Measurements from ENCODE around the gene NSF. TPM values are rescaled to one million over a fixed set of nuclear protein-coding genes. Genes with fewer than 3 reads are reported as not detected.
"Not testable (repeated sequence)": the region's sequence is repeated elsewhere in the genome, so short reads cannot be mapped to it uniquely, and the experiment has no call there.

The NSF gene
- total RNA-seq, 1 experiment from 2014 or later = 22.2 TPM

DNA sequence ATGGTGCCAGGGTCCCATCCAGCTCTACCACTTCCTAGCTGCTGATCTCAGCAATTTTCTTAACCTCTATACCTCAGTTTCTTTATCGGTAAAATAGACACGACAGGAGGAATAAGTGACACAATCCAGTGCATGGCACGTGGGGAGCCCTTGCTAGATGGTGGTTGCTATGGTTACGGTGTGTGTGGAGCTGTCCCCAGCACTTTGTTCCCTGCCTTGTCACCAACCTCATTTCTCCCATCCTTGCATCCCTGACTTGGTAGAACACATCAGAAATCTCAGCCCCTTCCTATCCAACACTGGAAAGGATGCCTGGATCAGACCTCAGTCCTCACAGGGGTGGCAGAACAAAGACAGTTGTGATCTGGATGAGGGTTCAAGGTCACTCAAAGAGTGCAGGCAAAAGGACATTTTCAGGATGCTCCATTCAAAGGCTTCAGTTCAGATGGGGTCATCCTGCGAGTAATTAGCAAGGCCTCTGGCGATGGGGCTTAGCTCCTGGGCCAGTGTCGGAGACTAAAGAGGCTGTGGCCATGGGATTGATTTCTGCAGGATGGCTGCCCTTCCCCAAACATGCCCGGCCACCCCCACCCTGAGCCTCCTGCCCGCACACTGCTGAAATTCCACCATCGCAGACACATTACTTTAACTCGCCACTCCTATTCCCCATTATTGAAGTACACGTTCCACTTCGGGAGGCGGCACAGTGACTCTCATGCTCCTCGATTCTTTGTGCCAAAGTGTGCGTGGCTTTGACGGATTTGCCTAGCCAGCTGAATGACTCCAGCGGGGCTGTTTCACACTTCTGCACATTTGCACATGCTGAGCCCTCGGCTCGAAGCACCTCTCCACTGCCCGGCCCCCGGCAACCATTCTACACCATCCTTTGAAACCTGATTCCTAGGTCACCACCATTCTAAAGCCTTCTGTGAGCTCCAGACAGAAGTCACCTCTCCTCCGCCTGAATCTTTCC lies 187.8 kb downstream of the NSF start:
- peaks cover 17% of the 10 kb centered on the region; the same call in 1 of the 2 replicates for H3K27me3 ChIP-seq (ENCODE audit: control insufficient read depth, insufficient read depth, low read length)
- H3K4me3 ChIP-seq (ENCODE audit: insufficient read depth, low read depth, low read length) = no peak overlapping the region
- DNase-seq = peak; percentile 57

DNA sequence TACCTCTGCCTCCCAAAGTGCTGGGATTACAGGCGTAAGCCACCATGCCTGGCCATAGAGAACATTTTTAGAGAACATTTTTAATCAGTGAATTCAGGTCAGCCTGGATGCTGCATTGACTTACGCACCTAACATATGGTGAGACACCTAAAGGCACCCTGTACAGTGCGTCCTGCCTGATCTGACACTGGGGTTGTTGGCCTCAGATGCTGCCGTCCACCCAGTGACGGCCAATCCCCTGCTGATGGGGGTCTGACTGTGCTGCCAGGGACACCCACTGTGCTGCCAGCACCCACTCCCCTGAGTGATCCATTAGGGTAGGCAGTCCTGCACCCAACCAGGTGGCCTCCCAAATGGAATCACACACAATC lies 189.5 kb downstream of the NSF start:
- peak; percentile 28 for DNase-seq
- Histone ChIP-seq H3K4me3 (ENCODE audit: insufficient read depth, low read depth, low read length) (no peak overlapping the region), H3K27me3 (ENCODE audit: control insufficient read depth, insufficient read depth, low read length) (peaks cover 5% of the 10 kb centered on the region; the same call in 1 of the 2 replicates), H3K36me3 (replicated peaks; ENCODE audit: control insufficient read depth, insufficient read depth, low read length) (no peaks in the 10 kb centered on the region)

More for the DNA sequence above, 187.8 kb downstream of the NSF start:
- no peaks in the 10 kb centered on the region for H3K36me3 ChIP-seq (replicated peaks; ENCODE audit: control insufficient read depth, insufficient read depth, low read length)

DNA sequence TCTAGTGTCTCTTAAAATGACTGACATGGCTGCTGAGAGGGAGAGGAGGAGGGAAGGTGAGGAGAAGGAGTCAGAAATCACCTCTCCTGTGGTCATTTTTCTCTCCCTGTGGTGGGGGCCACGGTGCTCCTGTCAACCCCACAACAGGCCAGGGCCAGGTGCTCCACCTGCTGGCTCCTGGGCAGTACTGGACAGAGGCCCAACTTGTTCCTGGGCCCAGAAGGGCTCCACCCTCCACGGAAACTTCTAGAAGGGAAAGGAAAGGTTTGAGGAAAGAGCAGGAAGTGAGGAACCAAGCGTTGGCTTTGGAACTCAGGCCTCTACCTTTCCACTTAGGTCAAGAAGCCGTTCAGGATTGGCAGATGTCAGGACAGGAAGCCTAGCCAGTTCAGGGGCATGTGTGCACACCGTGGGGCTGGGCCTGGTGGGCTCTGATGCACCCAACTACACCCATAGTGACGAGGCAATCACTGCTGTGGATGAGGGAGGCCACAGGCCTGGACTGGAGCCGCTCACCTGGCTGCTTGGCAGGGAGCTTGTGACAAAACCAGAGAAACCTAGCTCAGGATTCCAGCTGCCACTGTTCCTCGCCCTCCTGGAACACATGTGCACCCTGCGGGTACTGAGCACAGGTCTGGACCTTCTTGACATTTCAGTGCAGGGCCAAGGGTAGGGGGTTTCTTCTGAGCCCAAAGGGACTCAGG lies 191.9 kb downstream of the NSF start:
- Histone ChIP-seq H3K27me3 (ENCODE audit: control insufficient read depth, insufficient read depth, low read length) (no peaks in the 10 kb centered on the region; the same call in 1 of the 2 replicates), H3K36me3 (replicated peaks; ENCODE audit: control insufficient read depth, insufficient read depth, low read length) (no peaks in the 10 kb centered on the region), H3K4me3 (ENCODE audit: insufficient read depth, low read depth, low read length) (no peak overlapping the region)
- peak; percentile 91 for DNase-seq

DNA sequence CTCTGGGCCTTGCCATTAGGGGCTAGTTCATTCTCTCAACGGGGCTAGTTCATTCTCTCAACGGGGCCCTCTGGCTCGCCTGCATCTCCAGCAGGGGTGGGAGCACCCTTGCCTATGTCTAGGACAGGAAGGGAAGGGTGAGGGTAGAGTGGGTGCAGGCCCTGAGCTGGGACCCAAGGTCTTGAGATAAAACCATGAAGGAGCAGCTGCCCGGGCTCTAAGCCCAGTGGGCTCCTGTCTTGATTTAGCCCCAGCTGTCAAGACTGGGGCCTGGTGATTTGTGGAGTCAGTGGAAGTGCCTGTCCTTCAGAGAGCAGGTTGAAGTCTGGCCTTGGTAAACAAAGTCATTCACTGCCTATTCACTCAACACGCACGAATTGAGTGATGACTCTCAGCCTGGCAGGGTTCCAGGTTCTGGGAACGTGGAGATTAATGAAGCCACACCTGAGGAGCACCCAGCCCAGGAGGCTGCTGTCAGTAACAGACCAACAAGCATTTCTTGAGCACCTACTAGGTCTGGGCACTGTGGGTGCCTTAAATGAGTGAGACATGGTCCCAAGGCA lies 192.6 kb downstream of the NSF start:
- no peak overlapping the region for H3K4me3 ChIP-seq (ENCODE audit: insufficient read depth, low read depth, low read length)
- no peaks in the 10 kb centered on the region for H3K36me3 ChIP-seq (replicated peaks; ENCODE audit: control insufficient read depth, insufficient read depth, low read length)
- no peaks in the 10 kb centered on the region; the same call in 1 of the 2 replicates for H3K27me3 ChIP-seq (ENCODE audit: control insufficient read depth, insufficient read depth, low read length)
- DNase-seq = no peak

DNA sequence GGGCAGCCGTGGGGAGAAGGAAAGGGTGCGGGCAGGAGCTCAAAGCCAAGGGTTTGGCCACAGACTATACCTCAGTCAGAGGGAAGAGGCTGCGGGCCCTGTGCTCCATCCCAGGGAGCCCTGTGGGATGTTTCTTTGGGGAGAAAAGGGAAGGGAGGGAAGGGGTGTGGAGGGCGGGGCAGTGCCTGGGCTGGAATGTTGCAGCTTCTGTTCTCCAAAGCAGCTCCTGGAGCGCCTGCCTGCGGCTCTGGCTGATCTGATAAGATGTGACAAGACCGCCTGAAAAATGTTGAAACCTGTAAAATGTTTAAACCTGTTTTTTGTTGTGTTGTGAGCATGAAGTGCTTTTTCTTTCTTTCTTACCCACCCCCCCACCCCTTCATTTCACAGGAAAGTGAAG lies 195.2 kb downstream of the NSF start:
- peak; percentile 84 for DNase-seq

DNA sequence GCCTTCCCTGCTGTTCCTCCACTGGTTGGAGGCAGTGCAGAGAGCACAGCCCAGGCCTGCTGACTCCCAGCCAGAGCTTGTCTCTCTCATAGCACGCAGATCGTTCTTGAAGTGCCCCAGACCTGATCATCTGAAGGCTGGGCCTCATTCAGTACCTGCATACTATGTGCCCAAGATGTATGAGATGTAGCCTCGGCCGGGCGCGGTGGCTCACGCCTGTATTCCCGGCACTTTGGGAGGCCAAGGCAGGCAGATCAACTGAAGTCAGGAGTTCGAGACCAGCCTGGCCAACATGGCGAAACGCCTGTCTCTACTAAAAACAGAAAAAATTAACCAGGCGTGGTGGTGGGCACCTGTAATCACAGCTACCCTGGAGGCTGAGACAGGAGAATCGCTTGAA lies 197.0 kb downstream of the NSF start:
- no peaks in the 10 kb centered on the region for H3K36me3 ChIP-seq (replicated peaks; ENCODE audit: control insufficient read depth, insufficient read depth, low read length)
- no peaks in the 10 kb centered on the region; the same call in 1 of the 2 replicates for H3K27me3 ChIP-seq (ENCODE audit: control insufficient read depth, insufficient read depth, low read length)
- H3K4me3 ChIP-seq (ENCODE audit: insufficient read depth, low read depth, low read length) = no peak overlapping the region
- no peak for DNase-seq

More for the DNA sequence above, 195.2 kb downstream of the NSF start:
- Histone ChIP-seq H3K4me3 (ENCODE audit: insufficient read depth, low read depth, low read length) (no peak overlapping the region), H3K27me3 (ENCODE audit: control insufficient read depth, insufficient read depth, low read length) (no peaks in the 10 kb centered on the region; the same call in 1 of the 2 replicates), H3K36me3 (replicated peaks; ENCODE audit: control insufficient read depth, insufficient read depth, low read length) (no peaks in the 10 kb centered on the region)

DNA sequence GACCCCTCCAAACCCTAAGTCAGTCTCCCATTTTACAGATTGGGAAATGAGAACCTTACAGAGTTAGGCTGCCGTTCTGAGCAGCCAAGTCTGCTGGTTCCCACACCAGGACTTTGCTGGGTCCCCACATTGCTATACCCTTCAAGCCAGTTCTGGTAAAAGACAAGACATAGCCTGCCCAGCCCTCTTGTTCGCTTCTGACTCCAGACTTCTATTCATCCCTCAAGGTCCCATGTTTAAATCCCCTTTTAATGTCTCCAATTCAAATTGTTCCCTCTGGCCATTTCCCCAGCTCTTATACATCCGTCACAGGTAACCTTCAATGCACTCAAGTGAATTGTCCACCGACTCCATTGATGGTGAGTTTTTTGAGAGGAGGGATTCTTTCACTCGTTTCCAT lies 197.8 kb downstream of the NSF start:
- Histone ChIP-seq H3K36me3 (replicated peaks; ENCODE audit: control insufficient read depth, insufficient read depth, low read length) (no peaks in the 10 kb centered on the region), H3K4me3 (ENCODE audit: insufficient read depth, low read depth, low read length) (no peak overlapping the region), H3K27me3 (ENCODE audit: control insufficient read depth, insufficient read depth, low read length) (no peaks in the 10 kb centered on the region; the same call in 1 of the 2 replicates)
- no peak for DNase-seq

DNA sequence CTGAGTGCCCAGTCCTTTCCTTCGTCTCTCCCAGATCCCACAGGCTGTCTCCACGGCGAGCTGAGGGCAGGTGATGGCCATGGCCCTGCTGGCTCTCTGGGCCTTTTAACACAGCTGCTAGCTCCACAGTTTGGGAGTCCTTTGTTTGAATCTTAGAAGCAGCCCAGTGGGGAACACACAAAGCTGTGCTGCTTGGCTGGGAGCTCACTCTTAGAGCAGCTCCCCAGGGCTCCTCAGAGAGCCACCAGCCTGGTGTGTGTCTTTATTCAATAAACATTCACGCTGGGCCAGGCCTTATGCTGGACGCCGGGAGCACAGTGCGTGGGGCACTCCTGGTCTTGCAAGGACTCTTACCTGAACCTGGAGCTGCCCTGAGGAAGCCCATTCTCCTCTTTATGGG lies 198.3 kb downstream of the NSF start:
- no peak for DNase-seq
- no peak overlapping the region for H3K4me3 ChIP-seq (ENCODE audit: insufficient read depth, low read depth, low read length)

DNA sequence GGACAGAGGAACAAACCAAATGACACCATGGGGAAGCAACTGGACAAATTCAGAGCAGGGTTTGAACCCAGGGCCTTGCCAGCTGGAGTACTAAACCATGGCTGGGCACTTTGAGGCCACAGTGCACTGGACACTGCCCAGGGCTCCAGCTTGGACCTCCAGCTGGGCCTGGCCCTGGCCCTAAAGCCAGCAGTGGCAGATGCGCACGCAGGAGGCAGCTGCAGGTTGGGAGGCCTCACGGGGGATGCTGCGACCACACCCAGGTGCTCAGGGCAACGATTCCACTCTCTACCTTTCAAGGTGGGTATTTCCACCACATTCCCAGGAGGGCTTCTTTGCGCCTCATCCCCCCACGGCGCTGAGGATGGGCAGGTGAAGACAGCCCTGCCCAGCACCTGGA lies 199.1 kb downstream of the NSF start:
- DNase-seq = no peak
- no peaks in the 10 kb centered on the region; the same call in 1 of the 2 replicates for H3K27me3 ChIP-seq (ENCODE audit: control insufficient read depth, insufficient read depth, low read length)

More for the DNA sequence above, 198.3 kb downstream of the NSF start:
- Histone ChIP-seq H3K36me3 (replicated peaks; ENCODE audit: control insufficient read depth, insufficient read depth, low read length) (no peaks in the 10 kb centered on the region), H3K27me3 (ENCODE audit: control insufficient read depth, insufficient read depth, low read length) (no peaks in the 10 kb centered on the region; the same call in 1 of the 2 replicates)

DNA sequence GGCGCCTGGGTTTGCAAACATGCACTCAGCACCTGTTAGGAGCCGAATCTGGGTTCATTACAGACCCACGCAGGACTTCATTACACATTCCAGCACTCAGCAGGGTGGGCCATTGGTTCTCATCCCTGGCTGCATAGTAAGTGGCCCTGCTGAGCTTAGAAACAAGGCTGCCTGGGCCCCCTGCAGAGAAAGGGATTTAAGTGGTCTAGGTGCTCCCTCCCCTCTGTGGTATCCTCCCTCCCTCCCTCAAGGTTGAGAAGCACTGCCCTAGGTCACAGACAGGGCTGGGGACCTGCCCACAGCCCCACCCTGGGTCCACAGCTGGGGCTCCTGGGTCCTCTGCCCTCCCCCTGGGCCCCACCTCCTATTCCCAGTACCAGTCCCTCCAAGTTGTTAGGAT lies 199.7 kb downstream of the NSF start:
- Histone ChIP-seq H3K27me3 (ENCODE audit: control insufficient read depth, insufficient read depth, low read length) (no peaks in the 10 kb centered on the region; the same call in 1 of the 2 replicates), H3K36me3 (replicated peaks; ENCODE audit: control insufficient read depth, insufficient read depth, low read length) (no peaks in the 10 kb centered on the region), H3K4me3 (ENCODE audit: insufficient read depth, low read depth, low read length) (no peak overlapping the region)
- DNase-seq = peak; percentile 69

More for the DNA sequence above, 199.1 kb downstream of the NSF start:
- H3K4me3 ChIP-seq (ENCODE audit: insufficient read depth, low read depth, low read length) = no peak overlapping the region
- H3K36me3 ChIP-seq (replicated peaks; ENCODE audit: control insufficient read depth, insufficient read depth, low read length) = no peaks in the 10 kb centered on the region

DNA sequence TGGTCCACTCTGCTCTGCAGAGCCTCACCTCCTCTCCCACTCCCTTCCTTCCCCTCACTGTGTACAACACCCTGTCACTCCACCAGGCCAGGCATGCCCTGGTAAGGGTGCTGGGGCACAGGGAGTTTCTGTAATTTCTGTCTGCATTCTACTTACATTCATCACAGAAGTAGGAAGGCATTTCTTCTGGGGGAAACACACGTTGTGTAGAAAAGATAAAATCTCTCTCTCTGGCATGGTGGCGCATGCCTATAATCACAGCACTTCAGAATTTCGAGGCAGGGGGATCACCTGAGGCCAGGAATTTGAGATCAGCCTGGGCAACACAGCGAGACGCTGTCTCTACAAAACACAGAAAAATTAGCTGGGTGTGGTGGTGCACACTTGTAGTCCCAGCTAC lies 201.1 kb downstream of the NSF start:
- DNase-seq = no peak
- Histone ChIP-seq H3K27me3 (ENCODE audit: control insufficient read depth, insufficient read depth, low read length) (no peaks in the 10 kb centered on the region; the same call in 1 of the 2 replicates), H3K36me3 (replicated peaks; ENCODE audit: control insufficient read depth, insufficient read depth, low read length) (no peaks in the 10 kb centered on the region), H3K4me3 (ENCODE audit: insufficient read depth, low read depth, low read length) (no peak overlapping the region)

DNA sequence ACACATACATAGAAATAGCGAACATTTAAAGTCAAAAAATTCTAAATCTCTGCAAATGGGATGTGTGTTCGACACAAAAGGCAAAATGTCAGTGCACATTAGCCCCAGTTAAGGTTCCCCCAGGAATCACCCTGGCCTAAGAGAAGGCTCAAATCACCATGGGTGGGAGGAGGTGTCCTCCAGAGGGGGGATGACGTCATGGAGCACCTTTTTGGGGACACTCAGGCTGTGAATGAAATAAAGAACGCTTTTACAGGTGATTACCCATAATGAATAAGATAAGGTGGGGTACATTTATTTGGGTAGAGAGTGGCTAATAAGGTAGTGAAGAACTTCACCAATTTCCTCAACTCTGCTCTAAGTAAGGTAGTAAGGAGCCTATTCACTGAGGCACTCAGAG lies 201.6 kb downstream of the NSF start:
- Histone ChIP-seq H3K36me3 (replicated peaks; ENCODE audit: control insufficient read depth, insufficient read depth, low read length) (no peaks in the 10 kb centered on the region), H3K27me3 (ENCODE audit: control insufficient read depth, insufficient read depth, low read length) (no peaks in the 10 kb centered on the region; the same call in 1 of the 2 replicates), H3K4me3 (ENCODE audit: insufficient read depth, low read depth, low read length) (no peak overlapping the region)
- no peak for DNase-seq

DNA sequence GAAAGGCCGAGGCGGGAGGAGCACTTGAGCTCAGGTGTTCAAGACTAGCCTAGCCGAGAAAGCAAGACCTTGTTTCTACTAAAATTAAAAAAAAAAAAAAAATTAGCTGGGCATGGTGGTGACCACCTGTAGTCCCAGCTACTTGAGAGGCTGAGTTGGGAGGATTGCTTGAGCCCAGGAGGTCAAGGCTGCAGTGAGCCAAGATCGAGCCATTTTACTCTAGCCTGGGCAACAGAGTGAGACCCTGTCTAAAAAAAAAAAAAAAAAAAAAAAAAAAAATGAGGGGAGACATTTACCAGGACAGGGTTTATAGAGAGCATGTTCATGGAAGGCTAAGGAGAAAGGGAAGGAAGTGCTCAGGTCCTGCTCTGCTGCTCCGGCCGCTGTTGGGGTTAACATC lies 202.6 kb downstream of the NSF start:
- not testable (repeated sequence) for H3K27me3 ChIP-seq (ENCODE audit: control insufficient read depth, insufficient read depth, low read length); DNase-seq

DNA sequence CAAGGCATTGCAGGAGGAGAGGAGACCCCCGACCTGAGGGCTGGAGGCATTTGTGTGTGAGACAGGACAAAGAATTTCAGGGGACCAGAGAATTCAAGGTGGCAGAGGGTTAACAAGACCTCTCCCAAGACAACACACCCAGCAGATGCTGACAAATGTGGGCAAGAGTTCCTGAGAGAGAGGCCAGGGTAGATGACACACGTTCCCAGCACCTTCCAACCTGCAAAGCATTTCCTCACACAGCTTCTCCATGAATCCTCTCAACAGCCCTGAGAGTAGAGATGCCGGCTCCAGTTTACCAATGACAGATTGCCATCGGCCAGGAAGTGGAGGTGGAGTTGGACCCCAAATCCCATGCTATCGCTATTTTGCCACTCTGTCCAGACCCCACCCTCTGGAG lies 203.1 kb downstream of the NSF start:
- H3K27me3 ChIP-seq (ENCODE audit: control insufficient read depth, insufficient read depth, low read length) = no peaks in the 10 kb centered on the region; the same call in 1 of the 2 replicates
- DNase-seq = no peak
- H3K36me3 ChIP-seq (replicated peaks; ENCODE audit: control insufficient read depth, insufficient read depth, low read length) = no peaks in the 10 kb centered on the region
- H3K4me3 ChIP-seq (ENCODE audit: insufficient read depth, low read depth, low read length) = no peak overlapping the region

More for the DNA sequence above, 202.6 kb downstream of the NSF start:
- H3K4me3 ChIP-seq (ENCODE audit: insufficient read depth, low read depth, low read length); H3K36me3 ChIP-seq (replicated peaks; ENCODE audit: control insufficient read depth, insufficient read depth, low read length): not testable (repeated sequence)
